ENCODE measurements around the gene UQCRC2. TPM values are rescaled to one million over a fixed set of nuclear protein-coding genes. Genes with fewer than 3 reads are reported as not detected.

Gene UQCRC2
- total and polyA plus RNA-seq, 12 donors, result 108 to 386 (median 214) TPM

DNA sequence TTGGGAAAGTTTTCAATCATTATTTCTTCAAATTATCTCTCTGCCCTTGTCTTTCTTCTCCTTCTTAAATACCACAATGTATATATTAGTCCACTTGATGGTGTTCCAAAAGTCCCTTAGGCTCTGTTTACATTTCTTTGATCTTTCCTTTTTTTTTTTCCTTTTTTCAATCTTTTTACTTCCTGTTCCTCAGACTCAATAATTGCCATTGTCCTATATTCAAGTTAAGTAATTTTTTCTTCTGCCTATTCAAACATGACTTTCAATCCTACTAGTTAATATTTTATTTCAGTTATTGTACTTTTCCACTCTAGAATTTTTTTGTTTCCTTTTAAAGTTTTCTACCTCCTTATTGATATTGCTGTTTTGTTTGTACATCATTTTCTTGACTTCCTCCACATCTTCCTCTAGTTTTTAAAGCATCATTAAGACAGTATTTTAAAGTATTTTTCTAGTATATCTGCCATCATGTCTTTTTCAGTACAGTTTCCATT lies 15.8 kb upstream of the UQCRC2 start:
- intact Hi-C loops (cut with DNase I), result no loop called here
- no peaks in the 10 kb centered on the region for H3K36me3 ChIP-seq (replicated peaks in 1 of 2)
- DNase-seq, result no peak
- H3K9me3 ChIP-seq (replicated peaks in 1 of 3), result no peaks in the 10 kb centered on the region
- H3K27ac ChIP-seq, result no peak overlapping the region
- TF ChIP-seq CTCF (IDR thresholded peaks at IDR 0.05) (no peak), POLR2A (IDR thresholded peaks at IDR 0.05) (no peak)
- no peak overlapping the region for H3K4me3 ChIP-seq
- no peaks in the 10 kb centered on the region for H3K27me3 ChIP-seq
- H3K4me1 ChIP-seq (replicated peaks in 1 of 2), result no peaks in the 10 kb centered on the region

DNA sequence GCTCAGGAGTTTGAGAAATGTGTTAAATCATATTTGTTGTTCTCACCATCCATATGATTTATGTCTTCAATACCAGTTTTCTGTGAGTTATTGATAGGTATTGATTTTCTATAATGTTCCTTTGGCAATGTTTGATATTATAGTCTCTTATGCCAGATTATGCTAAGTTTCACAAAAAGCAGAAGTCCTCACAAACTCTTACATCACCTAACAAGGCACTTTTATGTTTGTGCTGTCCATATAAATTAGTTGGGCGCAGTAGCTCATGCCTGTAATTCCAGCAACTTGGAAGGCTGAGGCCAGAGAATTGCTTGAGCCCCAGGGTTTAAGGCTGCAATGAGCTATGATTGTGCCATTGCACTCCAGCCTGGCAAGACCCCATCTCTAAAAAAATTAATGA lies 12.6 kb upstream of the UQCRC2 start:
- Histone ChIP-seq H3K9me3 (replicated peaks in 1 of 3) (no peaks in the 10 kb centered on the region), H3K4me3 (no peak overlapping the region), H3K36me3 (replicated peaks in 1 of 2) (no peaks in the 10 kb centered on the region), H3K27me3 (no peaks in the 10 kb centered on the region), H3K27ac (no peak overlapping the region), H3K4me1 (replicated peaks in 1 of 2) (no peaks in the 10 kb centered on the region)
- intact Hi-C loops (cut with DNase I), result no loop called here
- 85 to 100% (median 91%) methylated on average over 1 of the region's 1 CpG for WGBS, 4 donors
- TF ChIP-seq POLR2A (IDR thresholded peaks at IDR 0.05), result no peak
- TF ChIP-seq CTCF (IDR thresholded peaks at IDR 0.05), result no peak
- no peak for DNase-seq

- no peak for DNase-seq
- Histone ChIP-seq H3K36me3 (replicated peaks in 1 of 2) (no peaks in the 10 kb centered on the region), H3K27me3 (no peaks in the 10 kb centered on the region), H3K4me3 (no peak overlapping the region), H3K4me1 (replicated peaks in 1 of 2) (no peaks in the 10 kb centered on the region), H3K9me3 (replicated peaks in 1 of 3) (no peaks in the 10 kb centered on the region), H3K27ac (no peak overlapping the region)
- intact Hi-C loops (cut with DNase I), result no loop called here
- WGBS, 4 donors, result 85 to 94% (median 93%) methylated on average over 3 to 4 of the region's 4 CpGs
- TF ChIP-seq POLR2A (IDR thresholded peaks at IDR 0.05) (no peak), CTCF (IDR thresholded peaks at IDR 0.05) (no peak)
Measured at GRCh38 chr16:21943571-21943970, 9.6 kb upstream of the UQCRC2 start.

DNA sequence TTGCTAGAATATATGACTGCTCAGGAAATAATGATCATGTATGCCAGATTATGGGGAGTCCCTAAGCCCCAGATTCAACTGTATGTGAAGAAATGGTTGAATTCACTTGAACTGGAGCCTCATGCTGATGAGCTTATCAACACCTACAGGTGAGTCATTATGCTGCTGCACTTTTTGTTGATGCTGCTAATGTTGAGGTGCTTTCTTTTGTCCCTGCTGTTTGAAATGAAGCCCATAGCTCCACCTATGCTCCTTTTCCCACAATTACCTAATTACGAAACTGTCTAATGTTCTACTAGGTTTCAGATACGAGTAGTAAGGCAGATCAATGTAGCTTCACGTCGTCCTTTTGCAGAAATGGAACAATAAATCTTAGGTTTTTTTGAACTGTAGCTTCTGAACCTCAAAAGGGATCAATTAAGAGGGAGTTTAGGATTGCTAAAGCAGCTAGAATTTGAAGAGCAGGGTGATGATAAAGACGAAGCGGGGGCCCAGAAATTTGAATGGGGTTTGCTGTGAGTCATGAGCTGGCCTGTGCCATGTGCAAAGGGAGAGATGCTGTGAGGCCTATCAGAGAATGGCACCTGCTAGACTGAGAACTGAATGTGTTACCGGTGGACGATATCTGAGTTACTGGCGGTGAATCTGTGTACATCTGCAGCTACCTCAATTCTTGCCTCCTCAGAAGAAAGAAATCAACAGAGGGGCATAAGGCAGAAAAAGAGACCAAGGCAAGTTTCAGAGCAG lies 6.1 kb upstream of the UQCRC2 start:
- DNase-seq, result no peak
- H3K4me3 ChIP-seq, result no peak overlapping the region
- no peaks in the 10 kb centered on the region for H3K27me3 ChIP-seq
- WGBS, 4 donors, result 79 to 85% (median 85%) methylated on average over 9 of the region's 9 CpGs
- no peak overlapping the region for H3K27ac ChIP-seq
- no peaks in the 10 kb centered on the region for H3K36me3 ChIP-seq (replicated peaks in 1 of 2)
- no peak for TF ChIP-seq CTCF (IDR thresholded peaks at IDR 0.05)
- TF ChIP-seq POLR2A (IDR thresholded peaks at IDR 0.05), result no peak
- intact Hi-C loops (cut with DNase I), result no loop called here
- peaks cover 3 to 20% of the 10 kb centered on the region in 2 donors for H3K4me1 ChIP-seq (replicated peaks in 1 of 2)
- no peaks in the 10 kb centered on the region for H3K9me3 ChIP-seq (replicated peaks in 1 of 3)

Data from adrenal gland (tissue), 12 donors.